ENCODE data around the gene SF3B3.

The SF3B3 gene

DNA sequence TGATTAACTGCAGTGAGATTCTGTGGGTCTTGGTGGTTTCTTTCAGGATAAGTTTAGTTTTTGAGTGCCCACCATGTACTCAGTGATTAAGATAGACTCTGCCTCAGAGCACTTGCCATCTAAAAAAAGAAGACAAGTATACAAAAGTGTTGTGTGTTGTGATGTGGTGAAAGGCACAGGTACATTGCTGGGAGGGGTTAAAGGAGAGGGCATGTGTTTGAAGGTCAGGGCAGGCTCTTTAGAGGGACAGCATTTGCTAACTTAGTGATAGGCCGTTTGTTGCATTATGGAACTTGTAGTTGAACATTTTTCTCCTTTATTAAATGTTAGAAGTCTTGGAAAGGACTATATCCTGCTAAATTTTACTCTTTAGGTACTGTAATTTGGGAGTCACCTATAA lies 26.5 kb downstream of the SF3B3 start:
- Histone ChIP-seq H3K36me3 (replicated peaks; ENCODE audit: low read depth, low read length) (peaks cover 78% of the 10 kb centered on the region), H3K27ac (ENCODE audit: low read length) (no peak overlapping the region), H4K20me1 (ENCODE audit: insufficient read depth, low read length) (peaks cover 82% of the 10 kb centered on the region), H3K27me3 (ENCODE audit: low read depth, low read length) (no peaks in the 10 kb centered on the region), H3K9me3 (ENCODE audit: insufficient read depth, low read length) (no peaks in the 10 kb centered on the region), H3K4me2 (ENCODE audit: low read length) (no peak overlapping the region), H3K4me3 (ENCODE audit: low read length) (no peak overlapping the region), H3K4me1 (ENCODE audit: low read length) (no peaks in the 10 kb centered on the region), H2AFZ (ENCODE audit: low read depth, low read length) (no peak overlapping the region), H3K79me2 (ENCODE audit: low read length) (peaks cover 95% of the 10 kb centered on the region), H3K9ac (ENCODE audit: low read length) (no peak overlapping the region)
- TF ChIP-seq CTCF (IDR thresholded peaks at IDR 0.05; ENCODE audit: low read depth, low read length), result no peak
- TF ChIP-seq EZH2phosphoT487 (IDR thresholded peaks at IDR 0.05; ENCODE audit: low read depth), result no peak

- Histone ChIP-seq H3K36me3 (replicated peaks; ENCODE audit: low read depth, low read length) (peaks cover 80% of the 10 kb centered on the region), H4K20me1 (ENCODE audit: insufficient read depth, low read length) (peaks cover 79% of the 10 kb centered on the region)
These were observed 28.2 kb downstream of the SF3B3 start for GRCh38 chr16:70551788-70552187.

GRCh38 chr16:70552675-70553074 lies 29.1 kb downstream of the SF3B3 start:
- H3K9me3 ChIP-seq (ENCODE audit: insufficient read depth, low read length), result no peaks in the 10 kb centered on the region
- H2AFZ ChIP-seq (ENCODE audit: low read depth, low read length), result no peak overlapping the region
- peaks cover 86% of the 10 kb centered on the region for H3K36me3 ChIP-seq (replicated peaks; ENCODE audit: low read depth, low read length)
- H4K20me1 ChIP-seq (ENCODE audit: insufficient read depth, low read length), result peaks cover 79% of the 10 kb centered on the region
- H3K4me2 ChIP-seq (ENCODE audit: low read length), result no peak overlapping the region
- H3K79me2 ChIP-seq (ENCODE audit: low read length), result peaks cover 89% of the 10 kb centered on the region
- no peak overlapping the region for H3K27ac ChIP-seq (ENCODE audit: low read length)
- TF ChIP-seq CTCF (IDR thresholded peaks at IDR 0.05; ENCODE audit: low read depth, low read length) (no peak), EZH2phosphoT487 (IDR thresholded peaks at IDR 0.05; ENCODE audit: low read depth) (no peak)
- no peak overlapping the region for H3K9ac ChIP-seq (ENCODE audit: low read length)
- no peak overlapping the region for H3K4me3 ChIP-seq (ENCODE audit: low read length)
- no peaks in the 10 kb centered on the region for H3K27me3 ChIP-seq (ENCODE audit: low read depth, low read length)
- H3K4me1 ChIP-seq (ENCODE audit: low read length), result no peaks in the 10 kb centered on the region

More at GRCh38 chr16:70551788-70552187, 28.2 kb downstream of the SF3B3 start:
- H3K4me3 ChIP-seq (ENCODE audit: low read length), result no peak overlapping the region
- H3K27ac ChIP-seq (ENCODE audit: low read length), result no peak overlapping the region
- no peaks in the 10 kb centered on the region for H3K9me3 ChIP-seq (ENCODE audit: insufficient read depth, low read length)
- H3K9ac ChIP-seq (ENCODE audit: low read length), result no peak overlapping the region
- no peaks in the 10 kb centered on the region for H3K27me3 ChIP-seq (ENCODE audit: low read depth, low read length)
- TF ChIP-seq EZH2phosphoT487 (IDR thresholded peaks at IDR 0.05; ENCODE audit: low read depth) (no peak), CTCF (IDR thresholded peaks at IDR 0.05; ENCODE audit: low read depth, low read length) (no peak)
- H2AFZ ChIP-seq (ENCODE audit: low read depth, low read length), result no peak overlapping the region
- no peak overlapping the region for H3K4me2 ChIP-seq (ENCODE audit: low read length)
- no peaks in the 10 kb centered on the region for H3K4me1 ChIP-seq (ENCODE audit: low read length)
- peaks cover 92% of the 10 kb centered on the region for H3K79me2 ChIP-seq (ENCODE audit: low read length)

DNA sequence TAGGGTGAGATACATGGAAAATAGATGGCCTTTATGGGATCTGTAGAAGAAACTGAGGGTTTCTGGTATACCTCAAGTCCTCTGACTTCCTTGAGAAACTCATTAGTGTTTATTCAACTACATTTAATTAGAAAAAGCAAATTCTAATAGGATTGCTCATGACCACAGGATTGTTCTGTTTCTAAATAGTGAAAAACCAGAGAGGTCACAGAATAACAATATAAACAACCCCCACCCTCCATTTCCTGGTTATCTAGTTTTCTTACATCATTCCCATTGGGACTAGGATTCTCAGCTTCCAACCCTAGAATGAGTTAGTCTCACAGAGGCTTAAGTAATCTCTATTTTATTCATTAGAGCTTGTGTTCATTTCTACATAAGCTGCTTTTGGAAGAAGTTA lies 30.0 kb downstream of the SF3B3 start:
- Histone ChIP-seq H3K36me3 (replicated peaks; ENCODE audit: low read depth, low read length) (peaks cover 85% of the 10 kb centered on the region), H3K4me3 (ENCODE audit: low read length) (no peak overlapping the region), H3K27me3 (ENCODE audit: low read depth, low read length) (no peaks in the 10 kb centered on the region), H3K27ac (ENCODE audit: low read length) (no peak overlapping the region), H3K4me2 (ENCODE audit: low read length) (no peak overlapping the region), H3K9me3 (ENCODE audit: insufficient read depth, low read length) (no peaks in the 10 kb centered on the region), H3K9ac (ENCODE audit: low read length) (no peak overlapping the region), H3K4me1 (ENCODE audit: low read length) (no peaks in the 10 kb centered on the region), H4K20me1 (ENCODE audit: insufficient read depth, low read length) (peaks cover 72% of the 10 kb centered on the region), H2AFZ (ENCODE audit: low read depth, low read length) (no peak overlapping the region), H3K79me2 (ENCODE audit: low read length) (peaks cover 85% of the 10 kb centered on the region)
- TF ChIP-seq CTCF (IDR thresholded peaks at IDR 0.05; ENCODE audit: low read depth, low read length), result no peak
- no peak for TF ChIP-seq EZH2phosphoT487 (IDR thresholded peaks at IDR 0.05; ENCODE audit: low read depth)
